HL-60 (cell line): Measurements from ENCODE around the gene IFFO2.

Experiments
- CTCF ChIP-seq: IDR thresholded peaks from one replicate; pipeline ENCODE4 v1.5.1; 2011; ENCODE audit warnings: low read length, control low read depth, inconsistent platforms; ENCODE audit not compliant: insufficient read depth
- POLR2AphosphoS5 ChIP-seq: IDR thresholded peaks from 2 replicates; pipeline ENCODE4 v1.6.1; 2012; ENCODE audit warnings: low read depth
- REST ChIP-seq: IDR thresholded peaks from 2 replicates; pipeline ENCODE4 v1.6.1; 2012; ENCODE audit warnings: low read depth; ENCODE audit not compliant: insufficient replicate concordance
- SPI1 ChIP-seq: IDR thresholded peaks from 2 replicates; pipeline ENCODE4 v1.6.1; 2012; ENCODE audit warnings: low read depth, mild to moderate bottlenecking, borderline replicate concordance

- TF ChIP-seq CTCF (no peak), POLR2AphosphoS5 (no peak), REST (no peak), SPI1 (no peak)
Observed at GRCh38 chr1:18871401-18872070, 84.9 kb downstream of the IFFO2 start.
